CD4-positive, alpha-beta T cell treated with Interferon gamma for 1 hour (primary cell): ENCODE results near the gene CARD8.

Source experiments
- DNase-seq: peaks from one replicate; pipeline ENCODE4 v3.0.0-alpha.2; 2020

CARD8 gene

DNA sequence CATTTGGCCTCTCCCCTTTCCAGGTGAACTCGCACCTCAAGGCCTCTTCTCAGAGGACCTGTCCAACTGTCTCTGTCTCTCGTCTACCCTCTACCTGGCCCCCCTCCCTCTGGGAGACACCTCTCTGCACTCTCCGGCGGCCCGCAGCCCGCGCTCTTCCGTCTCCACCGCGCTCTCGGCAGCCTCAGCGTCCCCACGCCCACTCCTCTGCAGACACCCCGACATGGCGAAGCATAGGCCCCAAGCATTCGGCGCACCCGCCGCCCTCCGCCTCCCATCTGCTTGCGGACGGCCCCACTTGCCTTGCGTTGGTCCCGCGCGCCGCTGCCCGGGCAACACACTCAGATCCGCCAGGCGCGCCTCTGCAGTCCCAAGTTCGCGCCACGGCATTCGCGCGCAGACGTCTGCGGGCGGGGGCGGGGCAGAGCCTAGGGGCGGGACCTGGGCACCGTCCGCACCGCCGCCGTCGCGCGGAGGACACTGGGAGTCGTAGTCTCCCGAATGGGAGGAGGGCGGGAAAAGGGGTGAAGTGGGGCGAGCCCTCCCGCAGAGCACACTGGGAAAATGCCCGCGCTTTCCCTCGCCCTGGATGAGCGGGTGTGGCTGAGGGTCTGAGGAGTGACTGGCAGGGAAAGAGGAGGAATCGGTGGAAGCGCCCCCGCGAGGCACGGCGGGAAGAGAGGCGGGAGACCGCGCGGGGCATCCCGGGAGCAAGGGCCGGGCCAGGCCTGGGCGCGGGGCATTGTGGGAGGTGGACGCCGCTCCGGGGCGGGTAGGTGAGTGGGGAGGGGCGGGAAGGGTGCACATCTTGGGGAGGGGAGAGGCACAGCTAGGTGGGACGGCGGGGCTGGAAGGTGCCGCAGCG, 85.5 kb downstream of the CARD8 start, which contains the start of the genes LIG1 and ZSWIM9:
TSS of gene LIG1 (minus strand) at position 406 of the 865 bp plus-strand sequence. CDS start 4,778 bp downstream, outside the sequence.
TSS of gene ZSWIM9 (plus strand) at position 742 of the 865 bp plus-strand sequence. CDS start 1,123 bp downstream, outside the sequence.
- peak; percentile 89 for DNase-seq

DNA sequence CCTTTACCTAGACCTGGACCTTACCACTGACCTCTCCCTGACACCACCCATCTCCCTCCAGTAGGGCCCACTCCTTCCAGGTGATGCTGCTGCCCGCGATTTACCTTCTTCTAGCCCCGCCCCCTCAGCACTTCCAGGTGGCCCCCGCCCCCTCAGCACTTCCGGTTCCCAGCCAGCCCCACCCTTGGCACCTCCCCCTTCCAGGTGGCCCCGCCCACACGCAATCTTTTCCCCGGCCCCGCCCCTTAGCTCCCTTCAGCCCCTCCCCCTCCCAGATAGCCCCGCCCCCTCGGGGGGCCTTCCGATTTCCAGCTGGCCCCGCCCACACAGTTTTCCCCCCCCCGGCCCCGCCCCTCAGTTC, 86.2 kb downstream of the CARD8 start:
- peak; percentile 83 for DNase-seq

DNA sequence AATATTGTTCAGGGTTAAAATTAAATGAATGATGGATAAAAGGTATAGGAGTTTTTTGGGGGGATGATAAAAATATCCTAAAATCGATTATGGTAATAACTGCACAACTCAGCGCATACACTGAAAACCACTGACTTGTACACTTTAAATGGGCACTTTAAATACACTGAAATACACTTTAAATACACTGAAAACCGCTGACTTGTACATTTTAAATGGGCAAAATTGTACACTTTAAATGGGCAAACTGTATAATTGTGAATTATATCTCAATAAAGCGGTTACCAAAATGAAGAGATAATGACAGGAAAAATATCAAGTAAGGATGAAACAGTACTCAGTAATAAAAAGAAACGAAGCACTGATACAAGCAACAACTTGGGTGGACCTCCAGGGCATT, 87.0 kb downstream of the CARD8 start:
- no peak for DNase-seq

DNA sequence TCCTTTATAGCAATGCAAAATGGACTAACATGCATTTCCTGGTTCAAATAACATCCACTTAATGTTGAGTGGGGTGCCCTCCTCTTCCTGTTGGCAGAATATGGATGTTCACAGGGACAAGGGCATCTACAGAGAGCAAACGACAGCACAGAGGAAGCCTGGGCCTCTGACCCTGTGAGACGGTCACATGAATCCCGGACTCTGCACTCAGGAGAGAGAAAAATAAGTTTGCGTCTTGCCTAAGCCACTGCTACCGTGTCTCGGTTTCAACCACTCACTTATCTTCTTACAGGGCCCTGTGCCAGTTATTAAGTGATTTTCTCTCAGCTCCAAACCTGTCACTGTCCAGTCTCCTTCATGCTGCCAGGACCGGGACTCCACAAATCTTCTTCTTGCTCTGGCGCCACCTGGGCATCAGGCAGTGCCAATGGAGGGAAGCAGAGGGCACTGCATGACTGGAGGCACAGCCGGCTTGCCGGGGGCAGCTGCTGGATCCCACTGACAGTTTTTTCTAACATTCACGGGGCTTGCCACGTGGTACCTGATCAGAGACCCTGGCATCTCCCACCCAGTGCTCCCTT, 97.4 kb downstream of the CARD8 start:
- no peak for DNase-seq
